Body of pancreas (tissue), 4 donors: ENCODE measurements around the gene CENPH.

Source experiments
- CTCF ChIP-seq, 7 experiments: fragments of 450-650 bp in 4 of 7; fragments of 200-600 bp in 3 of 7; sonication (generic) in 3 of 7; IDR thresholded peaks; one replicate each; pipeline ENCODE4 v1.5.1; 2016 to 2019; ENCODE audit warnings: antibody characterized with exemption in 7 of 7
- POLR2A ChIP-seq, 3 donors: fragments of 450-650 bp; IDR thresholded peaks; one replicate each; pipeline ENCODE4 v1.6.1; 2016; ENCODE audit warnings: antibody characterized with exemption in 3 of 3, mild to moderate bottlenecking in 2 of 3

GRCh38 chr5:69211200-69211599, 21.8 kb downstream of the CENPH start:
- TF ChIP-seq CTCF (IDR thresholded peaks at IDR 0.05) = no peak
- no peak for TF ChIP-seq POLR2A (IDR thresholded peaks at IDR 0.05)
